Upper lobe of left lung (tissue), 6 donors: Measurements from ENCODE around the gene PFAS. TPM values are rescaled to one million over a fixed set of nuclear protein-coding genes. Genes with fewer than 3 reads are reported as not detected.

Experiments used
- ATAC-seq, 2 donors: fragments of 200-7000 bp; cut with Tn5 transposase; one replicate each; pipeline ENCODE4 v1.9.1; 2022; ENCODE audit warnings: mild to moderate bottlenecking in 2 of 2, moderate library complexity in 2 of 2; ENCODE audit not compliant: low FRiP score in 2 of 2
- DNase-seq, 2 donors: peaks; one replicate each; pipeline ENCODE4 v3.0.0-alpha.2; 2019 to 2020
- H3K27ac ChIP-seq, 4 donors: fragments of 200-600 bp; sonication (generic); one replicate each; pipeline ENCODE4 v1.5.1; 2016 to 2019
- H3K27me3 ChIP-seq, 4 donors: fragments of 200-600 bp; sonication (generic); one replicate each; pipeline ENCODE4 v1.5.1; 2017 to 2019
- H3K36me3 ChIP-seq, 4 donors: fragments of 200-600 bp; sonication (generic); one replicate each; pipeline ENCODE4 v1.5.1; 2016 to 2019
- H3K4me1 ChIP-seq, 4 donors: fragments of 200-600 bp; sonication (generic); one replicate each; pipeline ENCODE4 v1.5.1; 2018 to 2019
- H3K4me3 ChIP-seq, 4 donors: fragments of 200-600 bp; sonication (generic); one replicate each; pipeline ENCODE4 v1.5.1; 2017 to 2019; ENCODE audit warnings: mild to moderate bottlenecking in 2 of 4, moderate library complexity in 1 of 4
- H3K9me3 ChIP-seq, 4 donors: fragments of 200-600 bp; sonication (generic); one replicate each; pipeline ENCODE4 v1.5.1; 2018 to 2019
- EP300 ChIP-seq, 4 donors: sonication (generic); formaldehyde crosslinking; IDR thresholded peaks; one replicate each; pipeline ENCODE4 v1.5.1; 2017; ENCODE audit warnings: antibody characterized with exemption in 4 of 4, control low read depth in 2 of 4
- POLR2A ChIP-seq, 4 donors: fragments of 450-650 bp; IDR thresholded peaks; one replicate each; pipeline ENCODE4 v1.5.1; 2016 to 2017; ENCODE audit warnings: antibody characterized with exemption in 4 of 4, mild to moderate bottlenecking in 2 of 4
- POLR2AphosphoS5 ChIP-seq, 2 donors: sonication (generic); formaldehyde crosslinking; IDR thresholded peaks; one replicate each; pipeline ENCODE4 v1.5.1; 2017; ENCODE audit warnings: antibody characterized with exemption in 2 of 2
- WGBS, 2 donors: methylation state at CpG; one replicate each; pipeline ENCODE4 v1.1.5; 2017 to 2018; 5-methylcytosine and 5-hydroxymethylcytosine counted together
- total RNA-seq, 6 donors: library from RNA; depleted of rRNA in 4 of 6; stranded (reverse); fragments of >200 nt in 4 of 6; gene quantifications; one replicate each; pipeline versions ENCODE4 v1.1.0 to v1.2.1, GENCODE V29; 2016 to 2021
- TF ChIP-seq, protein P1 (sequence below), 6 experiments: fragments of 450-650 bp in 4 of 6; fragments of 200-600 bp in 2 of 6; sonication (generic) in 2 of 6; IDR thresholded peaks; one replicate each; pipeline ENCODE4 v1.5.1; 2016 to 2019; ENCODE audit warnings: antibody characterized with exemption in 6 of 6
- donor health status: DM: no; HTN: no; CAD: no; lungs with moderate emphysema.
- donor health status: DM: no; HTN: yes; CAD: no; lungs with severe emphysema.

PFAS gene
- total RNA-seq, 6 donors from 2014 or later, result 11.9 to 60.8 (median 29.5) TPM

DNA sequence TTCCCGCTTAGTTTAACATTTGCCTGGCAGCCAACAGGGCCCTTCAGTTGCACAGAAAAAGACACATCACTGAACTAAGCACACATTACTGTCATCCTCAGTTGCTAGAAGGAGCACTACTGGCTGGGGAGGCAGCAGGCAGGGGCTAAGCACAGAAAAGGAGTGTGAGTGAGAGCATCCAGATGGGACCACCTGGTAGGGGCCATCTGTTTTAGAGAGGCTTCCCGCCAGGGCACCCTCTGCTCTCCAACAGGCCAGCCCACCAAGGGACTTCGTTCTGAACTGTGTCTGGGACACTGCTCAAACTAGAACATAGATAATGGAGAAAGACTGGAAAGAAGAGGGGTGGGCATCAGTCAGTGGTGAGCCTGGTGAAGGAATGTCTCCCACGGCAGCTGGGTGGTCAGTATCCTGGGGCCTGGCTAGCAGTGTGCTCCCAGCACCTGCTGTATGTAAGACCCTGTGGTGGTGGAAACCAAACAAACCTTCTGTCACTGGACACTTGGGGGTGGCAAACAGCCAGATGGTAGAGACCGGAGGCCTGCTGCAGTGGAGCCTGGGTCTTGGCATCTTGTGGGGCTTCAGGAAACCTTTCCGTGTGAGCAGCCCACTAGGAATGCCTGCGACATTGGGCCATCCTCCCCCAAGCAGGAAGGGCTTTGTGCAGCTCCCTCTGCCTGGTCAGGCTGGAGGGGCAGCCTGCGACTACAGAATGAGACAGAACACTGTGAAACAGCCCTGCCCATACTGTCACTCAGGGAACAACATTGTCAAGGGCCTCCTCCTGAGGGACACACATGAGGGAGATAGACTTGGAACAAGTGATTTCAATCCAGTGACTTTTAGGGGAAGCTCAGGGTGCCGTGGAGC is 26.6 kb downstream of the PFAS start:
- 71 to 72% methylated on average over 8 to 9 of the region's 9 CpGs for WGBS, 2 donors
- Histone ChIP-seq H3K27me3 (no peaks in the 10 kb centered on the region), H3K27ac (no peak overlapping the region), H3K4me3 (no peak overlapping the region), H3K36me3 (no peaks in the 10 kb centered on the region), H3K4me1 (no peaks in the 10 kb centered on the region), H3K9me3 (no peaks in the 10 kb centered on the region)
- no peak for ATAC-seq
- DNase-seq, result no peak
- TF ChIP-seq POLR2AphosphoS5 (IDR thresholded peaks at IDR 0.05), result no peak
- no peak for TF ChIP-seq POLR2A (IDR thresholded peaks at IDR 0.05)
- TF ChIP-seq, protein P1, sequence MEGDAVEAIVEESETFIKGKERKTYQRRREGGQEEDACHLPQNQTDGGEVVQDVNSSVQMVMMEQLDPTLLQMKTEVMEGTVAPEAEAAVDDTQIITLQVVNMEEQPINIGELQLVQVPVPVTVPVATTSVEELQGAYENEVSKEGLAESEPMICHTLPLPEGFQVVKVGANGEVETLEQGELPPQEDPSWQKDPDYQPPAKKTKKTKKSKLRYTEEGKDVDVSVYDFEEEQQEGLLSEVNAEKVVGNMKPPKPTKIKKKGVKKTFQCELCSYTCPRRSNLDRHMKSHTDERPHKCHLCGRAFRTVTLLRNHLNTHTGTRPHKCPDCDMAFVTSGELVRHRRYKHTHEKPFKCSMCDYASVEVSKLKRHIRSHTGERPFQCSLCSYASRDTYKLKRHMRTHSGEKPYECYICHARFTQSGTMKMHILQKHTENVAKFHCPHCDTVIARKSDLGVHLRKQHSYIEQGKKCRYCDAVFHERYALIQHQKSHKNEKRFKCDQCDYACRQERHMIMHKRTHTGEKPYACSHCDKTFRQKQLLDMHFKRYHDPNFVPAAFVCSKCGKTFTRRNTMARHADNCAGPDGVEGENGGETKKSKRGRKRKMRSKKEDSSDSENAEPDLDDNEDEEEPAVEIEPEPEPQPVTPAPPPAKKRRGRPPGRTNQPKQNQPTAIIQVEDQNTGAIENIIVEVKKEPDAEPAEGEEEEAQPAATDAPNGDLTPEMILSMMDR (IDR thresholded peaks at IDR 0.05), result no peak
- no peak for TF ChIP-seq EP300 (IDR thresholded peaks at IDR 0.05)

DNA sequence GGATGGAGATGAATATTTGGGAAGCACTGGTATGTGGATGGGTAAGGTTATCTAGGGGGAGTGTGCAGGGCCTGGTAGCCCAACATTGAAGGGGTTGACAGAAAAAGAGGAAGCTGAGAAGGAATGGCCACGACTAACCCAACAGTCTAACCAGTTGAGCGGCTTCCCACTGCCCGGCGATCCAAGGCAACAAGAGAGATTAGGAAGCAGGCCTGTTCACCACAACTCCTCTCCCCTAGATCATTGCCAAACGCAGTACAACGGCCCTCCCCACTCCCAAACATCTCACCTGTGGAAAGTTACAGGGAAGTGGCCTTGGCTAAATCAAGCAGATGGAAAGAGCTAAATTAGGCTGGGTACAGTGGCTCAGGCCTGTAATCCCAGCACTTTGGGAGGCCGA is 28.2 kb downstream of the PFAS start:
- no peaks in the 10 kb centered on the region for H3K9me3 ChIP-seq
- ATAC-seq (no peak), DNase-seq (no peak)
- H3K36me3 ChIP-seq, result no peaks in the 10 kb centered on the region
- TF ChIP-seq, protein P1 (IDR thresholded peaks at IDR 0.05), result no peak
- TF ChIP-seq EP300 (IDR thresholded peaks at IDR 0.05) (no peak), POLR2A (IDR thresholded peaks at IDR 0.05) (no peak)
- H3K27me3 ChIP-seq, result no peaks in the 10 kb centered on the region
- H3K27ac ChIP-seq, result no peak overlapping the region
- WGBS, 2 donors, result 83 to 84% methylated on average over 7 of the region's 7 CpGs
- no peaks in the 10 kb centered on the region for H3K4me1 ChIP-seq
- no peak overlapping the region for H3K4me3 ChIP-seq

DNA sequence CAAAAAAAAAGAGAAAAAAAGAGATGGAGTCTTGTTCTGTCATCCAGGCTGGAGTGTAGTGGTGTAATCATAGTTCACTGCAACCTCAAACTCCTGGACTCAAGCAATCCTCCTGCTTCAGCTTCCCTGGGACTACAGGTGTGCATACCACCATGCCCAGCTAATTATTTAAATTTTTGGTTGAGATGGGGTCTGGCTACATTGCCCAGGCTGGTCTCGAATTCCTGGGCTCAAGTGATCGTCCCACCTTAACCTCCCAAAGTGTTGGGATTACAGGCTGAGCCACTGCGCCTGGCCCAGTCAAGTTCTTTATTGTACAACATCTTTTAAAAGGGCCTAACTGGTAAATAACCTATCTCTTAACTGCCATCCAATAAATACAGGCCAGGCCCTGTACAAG is 33.3 kb downstream of the PFAS start:
- WGBS, 2 donors, result 58 to 93% methylated on average over 3 of the region's 3 CpGs
- DNase-seq (no peak), ATAC-seq (no peak)
- Histone ChIP-seq H3K27ac (no peak overlapping the region), H3K9me3 (no peaks in the 10 kb centered on the region), H3K27me3 (no peaks in the 10 kb centered on the region), H3K4me3 (no peak overlapping the region), H3K36me3 (no peaks in the 10 kb centered on the region), H3K4me1 (peaks cover 0 to 16% (median 8%) of the 10 kb centered on the region in 4 donors)
- TF ChIP-seq, protein P1 (IDR thresholded peaks at IDR 0.05), result no peak
- TF ChIP-seq EP300 (IDR thresholded peaks at IDR 0.05), result no peak
- TF ChIP-seq POLR2A (IDR thresholded peaks at IDR 0.05), result no peak
- no peak for TF ChIP-seq POLR2AphosphoS5 (IDR thresholded peaks at IDR 0.05)

DNA sequence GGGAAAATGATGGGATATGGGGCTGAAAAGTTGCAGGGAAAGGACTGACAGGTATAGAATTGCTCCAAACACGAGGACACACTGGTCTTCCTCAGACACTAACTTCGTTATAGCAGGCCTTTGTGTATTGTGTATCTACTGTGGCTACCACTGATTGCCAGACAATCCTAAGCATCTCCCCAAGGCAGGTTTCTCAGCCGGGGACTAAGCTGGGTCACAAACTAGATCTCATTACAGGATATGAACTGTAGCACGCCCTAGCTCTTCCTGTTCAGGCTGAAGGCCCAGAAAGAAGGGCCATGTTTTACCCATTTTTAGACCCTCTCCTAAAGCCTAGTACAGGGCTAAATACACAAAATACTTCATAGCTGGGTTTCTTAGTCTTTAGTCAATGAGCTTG is 34.3 kb downstream of the PFAS start:
- Histone ChIP-seq H3K27ac (no peak overlapping the region), H3K9me3 (no peaks in the 10 kb centered on the region), H3K27me3 (no peaks in the 10 kb centered on the region), H3K4me1 (peaks cover 3 to 24% (median 16%) of the 10 kb centered on the region in 4 donors), H3K36me3 (no peaks in the 10 kb centered on the region), H3K4me3 (no peak overlapping the region)
- no peak for TF ChIP-seq POLR2A (IDR thresholded peaks at IDR 0.05)
- no peak for TF ChIP-seq EP300 (IDR thresholded peaks at IDR 0.05)
- TF ChIP-seq, protein P1 (IDR thresholded peaks at IDR 0.05), result no peak
- TF ChIP-seq POLR2AphosphoS5 (IDR thresholded peaks at IDR 0.05), result no peak
- ATAC-seq, result no peak
- WGBS, 2 donors, result 60 to 73% methylated on average over 4 of the region's 4 CpGs
- no peak for DNase-seq

DNA sequence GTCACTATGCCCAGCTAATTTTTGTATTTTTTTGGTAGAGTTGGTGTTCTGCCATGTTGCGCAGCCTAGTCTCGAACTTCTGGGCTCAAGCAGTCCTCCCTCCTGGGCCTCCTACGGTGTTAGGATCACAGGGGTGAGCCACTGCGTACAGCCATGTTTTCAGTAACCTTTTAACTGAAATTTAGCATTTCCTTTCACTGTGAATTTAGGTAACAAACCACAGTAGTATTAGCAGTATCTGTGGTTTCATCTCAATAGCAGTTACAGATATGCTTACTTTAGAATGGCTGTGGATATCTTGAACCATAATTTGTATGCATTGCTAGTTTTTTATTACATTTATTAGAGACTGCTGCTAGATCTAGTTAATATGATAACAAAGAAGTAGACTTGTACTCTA is 35.0 kb downstream of the PFAS start:
- 73 to 84% methylated on average over 3 of the region's 4 CpGs for WGBS, 2 donors
- H3K27me3 ChIP-seq, result no peaks in the 10 kb centered on the region
- no peak overlapping the region for H3K27ac ChIP-seq
- TF ChIP-seq POLR2A (IDR thresholded peaks at IDR 0.05), result no peak
- no peak for TF ChIP-seq EP300 (IDR thresholded peaks at IDR 0.05)
- TF ChIP-seq POLR2AphosphoS5 (IDR thresholded peaks at IDR 0.05), result no peak
- TF ChIP-seq, protein P1 (IDR thresholded peaks at IDR 0.05), result no peak
- peaks cover 5 to 25% (median 19%) of the 10 kb centered on the region in 4 donors for H3K4me1 ChIP-seq
- no peak for DNase-seq
- no peaks in the 10 kb centered on the region for H3K9me3 ChIP-seq
- no peak overlapping the region for H3K4me3 ChIP-seq
- no peaks in the 10 kb centered on the region for H3K36me3 ChIP-seq
- ATAC-seq, result no peak
